HepG2 (cell line): ENCODE results near the gene EGFR. TPM values are rescaled to one million over a fixed set of nuclear protein-coding genes. Genes with fewer than 3 reads are reported as not detected.

Experiments
- ATAC-seq: fragments of 200-7000 bp; cut with Tn5 transposase; 3 replicates; pipeline ENCODE4 v1.9.1; 2020; ENCODE audit warnings: mild to moderate bottlenecking, moderate library complexity
- BruUV-seq: library from RNA; stranded (reverse); fragments of 400-500 nt; replicated peaks from 2 replicates; lab custom pipeline; 2021; lab: Mats Ljungman, UMichigan
- CTCF ChIA-PET: fragments of 300-600 bp; formaldehyde crosslinking; extraction: SDS; loops from one replicate; lab custom pipeline; 2021; ENCODE audit warnings: low total read pairs, inconsistent platforms, low intra/inter-chr PET ratio; lab: Yijun Ruan, JAX
- POLR2A ChIA-PET: fragments of 350-600 bp; sonication (Branson Sonifier 250); formaldehyde crosslinking; loops from one replicate; lab custom pipeline; 2020; ENCODE audit warnings: antibody characterized with exemption, inconsistent platforms; lab: Yijun Ruan, JAX
- DNase-seq: peaks from one replicate; pipeline ENCODE4 v3.0.0-alpha.2; 2015; ENCODE audit warnings: low spot score
- FAIRE-seq: peaks from 3 replicates; lab custom pipeline; 2011; peaks lifted over from hg19 to GRCh38; lab: Jason Lieb, UNC
- H2AFZ ChIP-seq: one replicate; pipeline ENCODE4 v1.6.1; 2011; ENCODE audit warnings: low read length, inconsistent platforms
- H3K27ac ChIP-seq: fragments of 300-600 bp; 3 replicates; pipeline ENCODE4 v1.8.0; 2011; ENCODE audit warnings: mixed run types, mild to moderate bottlenecking, mixed read lengths, low read length, inconsistent platforms; ENCODE audit not compliant: insufficient read depth; ENCODE audit errors: extremely low read length
- H3K27me3 ChIP-seq, 2 experiments: fragments of 200-600 bp in 1 of 2; 2 replicates in 1 of 2; 3 replicates in 1 of 2; pipeline versions ENCODE4 v1.6.0 to v1.8.0; 2011; ENCODE audit warnings: low read length in 2 of 2, mild to moderate bottlenecking in 2 of 2, moderate library complexity in 2 of 2, inconsistent platforms in 1 of 2; ENCODE audit not compliant: insufficient read depth in 2 of 2, control insufficient read depth in 1 of 2
- H3K36me3 ChIP-seq, 2 experiments: fragments of 200-600 bp in 1 of 2; replicated peaks in 1 of 2; 2 replicates in 1 of 2; 3 replicates in 1 of 2; pipeline versions ENCODE4 v1.5.1 to v1.8.0; 2011; ENCODE audit warnings: low read length in 2 of 2, inconsistent platforms in 1 of 2; ENCODE audit not compliant: insufficient read depth in 2 of 2, control insufficient read depth in 1 of 2
- H3K4me1 ChIP-seq: 2 replicates; pipeline ENCODE4 v1.5.1; 2012; ENCODE audit warnings: low read length, inconsistent platforms; ENCODE audit not compliant: insufficient read depth
- H3K4me2 ChIP-seq: 2 replicates; pipeline ENCODE4 v1.6.0; 2011; ENCODE audit warnings: low read depth, low read length, inconsistent platforms
- H3K4me3 ChIP-seq, 3 experiments: fragments of 200-600 bp in 1 of 3; sonication (generic), shearing (Covaris generic) in 1 of 3; replicated peaks in 1 of 3; 2 replicates each; pipeline ENCODE4 v1.5.1; 2011 to 2016; ENCODE audit warnings: low read length in 3 of 3, inconsistent platforms in 2 of 3, low read depth in 2 of 3, mild to moderate bottlenecking in 2 of 3, control low read depth in 1 of 3, mixed read lengths in 1 of 3; ENCODE audit not compliant: insufficient read depth in 1 of 3
- H3K79me2 ChIP-seq: one replicate; pipeline ENCODE4 v1.6.1; 2011; ENCODE audit warnings: low read length, inconsistent platforms; ENCODE audit not compliant: insufficient read depth
- H3K9ac ChIP-seq: 2 replicates; pipeline ENCODE4 v1.6.0; 2011; ENCODE audit warnings: mild to moderate bottlenecking, low read depth, low read length, inconsistent platforms; ENCODE audit not compliant: insufficient read depth
- H3K9me3 ChIP-seq: 2 replicates; pipeline ENCODE4 v1.5.1; 2012; ENCODE audit warnings: mild to moderate bottlenecking, low read length
- H4K20me1 ChIP-seq: 2 replicates; pipeline ENCODE4 v1.6.0; 2011; ENCODE audit warnings: inconsistent platforms, mild to moderate bottlenecking, low read length, moderate library complexity; ENCODE audit not compliant: insufficient read depth
- CC2D1A ChIP-seq: sonication (generic); formaldehyde crosslinking; IDR thresholded peaks from 2 replicates; pipeline ENCODE4 v1.8.1; 2023; ENCODE audit warnings: mild to moderate bottlenecking, missing genetic modification reagents
- CHCHD3 ChIP-seq: sonication (generic); formaldehyde crosslinking; IDR thresholded peaks from 2 replicates; pipeline ENCODE4 v1.8.0; 2022; ENCODE audit warnings: mild to moderate bottlenecking, missing genetic modification reagents, moderate library complexity
- DNMT1 ChIP-seq: sonication (generic); formaldehyde crosslinking; IDR thresholded peaks from 2 replicates; pipeline ENCODE4 v1.5.1; 2020; ENCODE audit warnings: mild to moderate bottlenecking, missing genetic modification reagents
- GTF2F1 ChIP-seq: fragments of 150-350 bp; IDR thresholded peaks from 2 replicates; pipeline ENCODE4 v1.6.1; 2014; ENCODE audit warnings: low read length
- HNRNPL ChIP-seq: fragments of 200-400 bp; formaldehyde crosslinking; IDR thresholded peaks from 2 replicates; pipeline ENCODE4 v1.6.1; 2017; ENCODE audit warnings: mild to moderate bottlenecking, low read depth, low read length
- KMT2B ChIP-seq: IDR thresholded peaks from 2 replicates; pipeline ENCODE4 v1.6.1; 2016; ENCODE audit warnings: missing genetic modification reagents, missing compliant biosample characterization
- NBN ChIP-seq: fragments of 450-650 bp; conservative IDR thresholded peaks from 2 replicates; pipeline ENCODE4 v1.6.1; 2017
- PAWR ChIP-seq: sonication (generic); formaldehyde crosslinking; IDR thresholded peaks from 2 replicates; pipeline ENCODE4 v1.4.0; 2020; ENCODE audit warnings: missing genetic modification reagents, mild to moderate bottlenecking, borderline replicate concordance
- PITX1 ChIP-seq: sonication (generic); formaldehyde crosslinking; IDR thresholded peaks from 2 replicates; pipeline ENCODE4 v1.5.1; 2020; ENCODE audit warnings: mild to moderate bottlenecking, missing genetic modification reagents
- POLR2A ChIP-seq, 2 experiments: IDR thresholded peaks; 2 replicates each; pipeline ENCODE4 v1.6.1; 2011; ENCODE audit warnings: low read depth in 2 of 2, low read length in 2 of 2, mild to moderate bottlenecking in 1 of 2, moderate library complexity in 1 of 2; ENCODE audit not compliant: insufficient read depth in 1 of 2
- POLR2G ChIP-seq: fragments of 200-400 bp; formaldehyde crosslinking; IDR thresholded peaks from 2 replicates; pipeline ENCODE4 v1.6.1; 2018; ENCODE audit warnings: mild to moderate bottlenecking, low read depth, low read length, moderate library complexity
- ZFX ChIP-seq: sonication (generic); formaldehyde crosslinking; IDR thresholded peaks from 2 replicates; pipeline ENCODE4 v1.4.0; 2020; ENCODE audit warnings: mild to moderate bottlenecking, low read depth, missing genetic modification reagents, moderate library complexity
- ZNF546 ChIP-seq: sonication (generic); formaldehyde crosslinking; conservative IDR thresholded peaks from 2 replicates; pipeline ENCODE4 v1.8.1; 2023; ENCODE audit warnings: mild to moderate bottlenecking, missing genetic modification reagents
- ZNF883 ChIP-seq: sonication (generic); formaldehyde crosslinking; IDR thresholded peaks from 2 replicates; pipeline ENCODE4 v1.5.1; 2020; ENCODE audit warnings: mild to moderate bottlenecking, missing genetic modification reagents; ENCODE audit errors: not compliant biosample characterization
- ZZZ3 ChIP-seq: sonication (generic); formaldehyde crosslinking; IDR thresholded peaks from 2 replicates; pipeline ENCODE4 v1.4.0; 2020; ENCODE audit warnings: missing genetic modification reagents, mild to moderate bottlenecking, borderline replicate concordance
- WGBS: methylation state at CpG from one replicate; pipeline ENCODE4 v1.1.6; 2017; ENCODE audit warnings: low lambda C conversion rate; 5-methylcytosine and 5-hydroxymethylcytosine counted together
- in situ Hi-C: cut with HindIII; loops from 2 replicates; pipeline ENCODE4 v1.10.0; 2017; ENCODE audit warnings: low pct_unique_long_range_greater_than_20kb; ENCODE audit not compliant: extremely low pct_ligation_motif_present
- intact Hi-C: fragments of 100-400 bp; cut with micrococcal nuclease; formaldehyde crosslinking; loops from one replicate; pipeline ENCODE4 v1.10.0; 2022; ENCODE audit not compliant: unreplicated experiment
- polyA plus RNA-seq, 8 experiments: library from polyadenylated mRNA; depleted of rRNA in 3 of 8; stranded (reverse) in 7 of 8; unstranded in 1 of 8; fragments of >200 nt; fragmentation: Illumina TruSeq in 4 of 8; extraction: Trizol in 4 of 8; gene quantifications; 2 replicates each; pipeline versions ENCODE4 v1.2.1 to v1.2.3, GENCODE V29; 2011 to 2016; ENCODE audit warnings: low read depth in 4 of 8, missing spikeins in 1 of 8, mixed read lengths in 1 of 8; ENCODE audit not compliant: insufficient read depth in 1 of 8
- total RNA-seq, 5 experiments: library from RNA; depleted of rRNA; stranded (reverse); fragments of >200 nt; fragmentation: Illumina TruSeq; extraction: Trizol; gene quantifications; 2 replicates each; pipeline ENCODE4 v1.2.3, GENCODE V29; 2016; ENCODE audit warnings: low read depth in 1 of 5
- TF ChIP-seq, protein P1 (sequence below): sonication (generic); formaldehyde crosslinking; IDR thresholded peaks from 2 replicates; pipeline ENCODE4 v1.5.0; 2020; ENCODE audit warnings: mild to moderate bottlenecking, missing genetic modification reagents, borderline replicate concordance

EGFR gene
- total and polyA plus RNA-seq, 2 of the 13 experiments (the other 11 are each of a cell fraction or from before 2014, with no cell fraction given), result 7.0 to 10.0 TPM

- no peak for TF ChIP-seq POLR2G
- DNase-seq (no peak), ATAC-seq (no peak), FAIRE-seq (no peak)
- in situ Hi-C loops (no loop called here), intact Hi-C loops (no loop called here)
- no peaks in the 10 kb centered on the region for H3K27me3 ChIP-seq
- peaks cover 11% of the 10 kb centered on the region; the same call in 1 of the 2 replicates for H3K4me1 ChIP-seq
- H3K36me3 ChIP-seq, result peaks cover 43 to 67% of the 10 kb centered on the region in 2 experiments
- H3K9ac ChIP-seq, result no peak overlapping the region
- no TSS peak for BruUV-seq
- H3K4me2 ChIP-seq, result no peak overlapping the region
- WGBS, result 95% methylated on average over 15 of the region's 16 CpGs
- H3K27ac ChIP-seq, result no peak overlapping the region
- H2AFZ ChIP-seq, result no peak overlapping the region
- H3K4me3 ChIP-seq, result no peak overlapping the region
- H3K9me3 ChIP-seq, result no peaks in the 10 kb centered on the region
- CTCF ChIA-PET, result no interaction called here
- no peaks in the 10 kb centered on the region for H3K79me2 ChIP-seq
- POLR2A ChIA-PET, result no interaction called here
- no peaks in the 10 kb centered on the region for H4K20me1 ChIP-seq
Observed at GRCh38 chr7:55205124-55205955, 186.5 kb downstream of the EGFR start.

- in situ Hi-C loops, result no loop called here
- Histone ChIP-seq H3K4me2 (no peak overlapping the region), H3K9me3 (no peaks in the 10 kb centered on the region), H3K36me3 (peaks cover 39 to 56% of the 10 kb centered on the region in 2 experiments), H2AFZ (no peak overlapping the region), H3K9ac (no peak overlapping the region), H3K27ac (no peak overlapping the region), H3K79me2 (no peaks in the 10 kb centered on the region), H4K20me1 (no peaks in the 10 kb centered on the region), H3K27me3 (no peaks in the 10 kb centered on the region), H3K4me3 (no peak overlapping the region), H3K4me1 (peaks cover 11% of the 10 kb centered on the region; the same call in 1 of the 2 replicates)
- FAIRE-seq (no peak), ATAC-seq (no peak), DNase-seq (no peak)
- intact Hi-C loops, result loop anchor here (1.0 kb wide), 1 partner anchor 44 kb away; no protein-coding TSS in a partner anchor
- ChIA-PET CTCF (no interaction called here), POLR2A (interaction anchor here (1.3 kb wide), 1 partner anchor 30 kb away, joined by 3 read pairs; no protein-coding TSS in a partner anchor)
- WGBS, result 95% methylated on average over 9 of the region's 9 CpGs
- no TSS peak for BruUV-seq
- TF ChIP-seq PAWR (CRISPR knock-in tag), result no peak
- no peak for TF ChIP-seq CC2D1A (CRISPR knock-in tag)
- TF ChIP-seq HNRNPL, result no peak
- no peak for TF ChIP-seq DNMT1 (CRISPR knock-in tag)
- no peak for TF ChIP-seq CHCHD3 (CRISPR knock-in tag)
- no peak for TF ChIP-seq GTF2F1
- no peak for TF ChIP-seq PITX1 (CRISPR knock-in tag)
- no peak for TF ChIP-seq ZNF883 (CRISPR knock-in tag)
- TF ChIP-seq NBN, result no peak
- no peak for TF ChIP-seq ZNF546 (CRISPR knock-in tag)
- TF ChIP-seq POLR2A (IDR thresholded peaks at IDR 0.05; ENCODE audit: insufficient read depth in 1 of 2, low read depth in 2 of 2, low read length in 2 of 2), result no peak
- TF ChIP-seq KMT2B (CRISPR knock-in tag), result no peak
- TF ChIP-seq, protein P1, sequence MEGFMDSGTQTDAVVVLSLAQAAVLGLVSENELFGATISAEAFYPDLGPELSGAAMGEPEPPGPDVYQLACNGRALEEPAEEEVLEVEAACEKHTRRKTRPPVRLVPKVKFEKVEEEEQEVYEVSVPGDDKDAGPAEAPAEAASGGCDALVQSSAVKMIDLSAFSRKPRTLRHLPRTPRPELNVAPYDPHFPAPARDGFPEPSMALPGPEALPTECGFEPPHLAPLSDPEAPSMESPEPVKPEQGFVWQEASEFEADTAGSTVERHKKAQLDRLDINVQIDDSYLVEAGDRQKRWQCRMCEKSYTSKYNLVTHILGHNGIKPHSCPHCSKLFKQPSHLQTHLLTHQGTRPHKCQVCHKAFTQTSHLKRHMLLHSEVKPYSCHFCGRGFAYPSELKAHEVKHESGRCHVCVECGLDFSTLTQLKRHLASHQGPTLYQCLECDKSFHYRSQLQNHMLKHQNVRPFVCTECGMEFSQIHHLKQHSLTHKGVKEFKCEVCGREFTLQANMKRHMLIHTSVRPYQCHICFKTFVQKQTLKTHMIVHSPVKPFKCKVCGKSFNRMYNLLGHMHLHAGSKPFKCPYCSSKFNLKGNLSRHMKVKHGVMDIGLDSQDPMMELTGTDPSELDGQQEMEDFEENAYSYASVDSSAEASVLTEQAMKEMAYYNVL (CRISPR knock-in tag), result no peak
- no peak for TF ChIP-seq ZFX
- TF ChIP-seq ZZZ3 (CRISPR knock-in tag), result no peak
Observed at GRCh38 chr7:55206235-55207029, 187.6 kb downstream of the EGFR start.
